K562 (cell line): Measurements from ENCODE around the gene SPATS2L. TPM values are rescaled to one million over a fixed set of nuclear protein-coding genes. Genes with fewer than 3 reads are reported as not detected.

ENCODE experiments used
- ATAC-seq: fragments of 200-7000 bp; cut with Tn5 transposase; 3 replicates; pipeline ENCODE4 v1.9.1; 2020; ENCODE audit warnings: moderate library complexity
- BruUV-seq: library from RNA; stranded (reverse); fragments of 400-500 nt; replicated peaks from 2 replicates; lab custom pipeline; 2021; lab: Mats Ljungman, UMichigan
- CTCF ChIA-PET: fragments of 300-600 bp; formaldehyde crosslinking; extraction: SDS; loops from one replicate; lab custom pipeline; 2021; ENCODE audit warnings: low intra/inter-chr PET ratio; lab: Yijun Ruan, JAX
- POLR2A ChIA-PET: fragments of 300-600, 350-650 bp; sonication (Branson Sonifier 250); formaldehyde crosslinking; extraction: SDS; loops from one replicate; lab custom pipeline; 2021; ENCODE audit warnings: antibody characterized with exemption, inconsistent platforms; lab: Yijun Ruan, JAX
- DNase-seq, 4 experiments: peaks; one replicate each; pipeline versions ENCODE4 v3.0.0 to v3.0.0-alpha.2; 2011 to 2018; ENCODE audit warnings: low spot score in 3 of 4, mixed read lengths in 3 of 4; ENCODE audit errors: extremely low read depth in 1 of 4
- FAIRE-seq: peaks from 2 replicates; lab custom pipeline; 2011; peaks lifted over from hg19 to GRCh38; lab: Jason Lieb, UNC
- H2AFZ ChIP-seq: 2 replicates; pipeline ENCODE4 v1.6.0; 2011; ENCODE audit warnings: low read depth, low read length, control low read depth, inconsistent platforms
- H3K27ac ChIP-seq: fragments of 200-600 bp; 3 replicates; pipeline ENCODE4 v1.8.0; 2011; ENCODE audit warnings: low read depth, mild to moderate bottlenecking, control low read depth, inconsistent platforms, low read length, moderate library complexity, mixed read lengths; ENCODE audit errors: extremely low read depth
- H3K27me3 ChIP-seq, 2 experiments: fragments of 300-600 bp in 1 of 2; 2 replicates in 1 of 2; 3 replicates in 1 of 2; pipeline versions ENCODE4 v1.6.0 to v1.8.0; 2011; ENCODE audit warnings: inconsistent platforms in 2 of 2, low read length in 2 of 2, mild to moderate bottlenecking in 1 of 2, mixed read lengths in 1 of 2, moderate library complexity in 1 of 2; ENCODE audit not compliant: control insufficient read depth in 2 of 2, insufficient read depth in 2 of 2
- H3K36me3 ChIP-seq: fragments of 300-600 bp; 3 replicates; pipeline ENCODE4 v1.8.0; 2011; ENCODE audit warnings: mild to moderate bottlenecking, low read length, inconsistent platforms; ENCODE audit not compliant: control insufficient read depth, insufficient read depth
- H3K4me1 ChIP-seq, 2 experiments: fragments of 200-600 bp in 1 of 2; replicated peaks in 1 of 2; 2 replicates in 1 of 2; 3 replicates in 1 of 2; pipeline versions ENCODE4 v1.5.1 to v1.8.0; 2011; ENCODE audit warnings: inconsistent platforms in 2 of 2, low read length in 2 of 2, mild to moderate bottlenecking in 1 of 2, mixed read lengths in 1 of 2, moderate library complexity in 1 of 2; ENCODE audit not compliant: control insufficient read depth in 2 of 2, insufficient read depth in 2 of 2
- H3K4me2 ChIP-seq: 2 replicates; pipeline ENCODE4 v1.6.1; 2011; ENCODE audit warnings: low read length, control low read depth, inconsistent platforms, mixed read lengths; ENCODE audit not compliant: insufficient read depth
- H3K4me3 ChIP-seq: fragments of 200-600 bp; sonication (generic), shearing (Covaris generic); 2 replicates; pipeline ENCODE4 v1.5.1; 2016; ENCODE audit warnings: control low read depth, inconsistent platforms
- H3K79me2 ChIP-seq: fragments of 200-600 bp; 3 replicates; pipeline ENCODE4 v1.8.0; 2011; ENCODE audit warnings: low read length, inconsistent platforms; ENCODE audit not compliant: control insufficient read depth, insufficient read depth
- H3K9ac ChIP-seq, 2 experiments: 2 replicates each; pipeline versions ENCODE4 v1.6.0 to v1.6.1; 2011; ENCODE audit warnings: low read depth in 2 of 2, low read length in 2 of 2, control low read depth in 1 of 2, inconsistent platforms in 1 of 2, mild to moderate bottlenecking in 1 of 2, mixed read lengths in 1 of 2; ENCODE audit not compliant: insufficient read depth in 1 of 2
- H3K9me1 ChIP-seq: one replicate; pipeline ENCODE4 v1.6.0; 2011; ENCODE audit warnings: inconsistent platforms, mild to moderate bottlenecking, low read length, moderate library complexity; ENCODE audit not compliant: control insufficient read depth, insufficient read depth
- H3K9me3 ChIP-seq: replicated peaks from 2 replicates; pipeline ENCODE4 v1.5.1; 2011; ENCODE audit warnings: low read depth, low read length, inconsistent platforms; ENCODE audit not compliant: control insufficient read depth, insufficient read depth
- H4K20me1 ChIP-seq: replicated peaks from 2 replicates; pipeline ENCODE4 v1.6.1; 2011; ENCODE audit warnings: low read length, inconsistent platforms, mixed read lengths; ENCODE audit not compliant: control insufficient read depth, insufficient read depth
- ARNT ChIP-seq, 2 experiments: fragments of 450-650 bp; IDR thresholded peaks; 2 replicates each; pipeline ENCODE4 v1.6.1; 2016; ENCODE audit warnings: mild to moderate bottlenecking in 1 of 2
- ATF4 ChIP-seq: fragments of 450-650 bp; formaldehyde crosslinking; IDR thresholded peaks from 2 replicates; pipeline ENCODE4 v1.4.0; 2022; ENCODE audit warnings: mild to moderate bottlenecking, moderate library complexity
- FIP1L1 ChIP-seq: fragments of 200-400 bp; formaldehyde crosslinking; IDR thresholded peaks from 2 replicates; pipeline ENCODE4 v1.6.1; 2018; ENCODE audit warnings: mild to moderate bottlenecking, low read depth, low read length; ENCODE audit not compliant: poor library complexity, severe bottlenecking
- FUS ChIP-seq: fragments of 200-400 bp; formaldehyde crosslinking; optimal IDR thresholded peaks from 2 replicates; pipeline ENCODE3; 2017; ENCODE audit warnings: low read depth, low read length
- PHF20 ChIP-seq: fragments of 450-650 bp; IDR thresholded peaks from 2 replicates; pipeline ENCODE4 v1.6.1; 2018; ENCODE audit not compliant: partially characterized antibody
- POLR2B ChIP-seq: fragments of 450-650 bp; IDR thresholded peaks from 2 replicates; pipeline ENCODE4 v1.6.1; 2018; ENCODE audit warnings: low read depth; ENCODE audit not compliant: partially characterized antibody
- PRPF4 ChIP-seq: fragments of 200-400 bp; formaldehyde crosslinking; IDR thresholded peaks from one replicate; pipeline ENCODE4 v1.6.1; 2017; ENCODE audit warnings: low read length, low read depth, mild to moderate bottlenecking; ENCODE audit not compliant: insufficient read depth, poor library complexity, severe bottlenecking
- RBBP5 ChIP-seq: fragments of 200-600 bp; sonication (generic); IDR thresholded peaks from 2 replicates; pipeline ENCODE4 v1.6.1; 2012; ENCODE audit warnings: borderline replicate concordance, mild to moderate bottlenecking, low read length, control low read depth, inconsistent platforms; ENCODE audit not compliant: insufficient read depth, poor library complexity, severe bottlenecking
- RBM17 ChIP-seq: fragments of 200-400 bp; formaldehyde crosslinking; IDR thresholded peaks from 2 replicates; pipeline ENCODE4 v1.6.1; 2017; ENCODE audit warnings: low read depth, mild to moderate bottlenecking, low read length, borderline replicate concordance
- TRIM25 ChIP-seq: fragments of 450-650 bp; IDR thresholded peaks from 2 replicates; pipeline ENCODE4 v1.7.0; 2016; ENCODE audit warnings: borderline replicate concordance
- ZFP30 ChIP-seq: fragments of 250-450 bp; sonication (Bioruptor Pico); IDR thresholded peaks from 2 replicates; pipeline ENCODE4 v1.8.0; 2022; ENCODE audit warnings: moderate library complexity, mild to moderate bottlenecking, inconsistent platforms, borderline replicate concordance
- ZFX ChIP-seq: sonication (generic); formaldehyde crosslinking; IDR thresholded peaks from 2 replicates; pipeline ENCODE4 v1.8.0; 2022; ENCODE audit warnings: mild to moderate bottlenecking, missing genetic modification reagents, moderate library complexity
- ZNF124 ChIP-seq: sonication (generic); formaldehyde crosslinking; IDR thresholded peaks from 2 replicates; pipeline ENCODE4 v1.8.1; 2022; ENCODE audit warnings: missing genetic modification reagents
- ZNF282 ChIP-seq: sonication (generic); formaldehyde crosslinking; IDR thresholded peaks from 2 replicates; pipeline ENCODE4 v1.8.1; 2023; ENCODE audit warnings: missing genetic modification reagents
- ZNF316 ChIP-seq: fragments of 450-650 bp; IDR thresholded peaks from 2 replicates; pipeline ENCODE4 v1.6.1; 2016
- ZNF79 ChIP-seq: fragments of 250-450 bp; sonication (Bioruptor Pico); IDR thresholded peaks from 2 replicates; pipeline ENCODE4 v1.4.0; 2020; ENCODE audit warnings: low read depth, mild to moderate bottlenecking, moderate library complexity
- WGBS: fragments of 100-300 bp; shearing (Covaris generic); methylation state at CpG from one replicate; pipeline ENCODE4 v1.1.6; 2016; ENCODE audit warnings: low coverage, mixed read lengths; ENCODE audit not compliant: insufficient coverage; ENCODE audit errors: missing lambda C conversion rate; 5-methylcytosine and 5-hydroxymethylcytosine counted together
- in situ Hi-C: fragments of 300-500 bp; cut with MboI; formaldehyde crosslinking; loops from 4 replicates; pipeline ENCODE4 v1.15.0; 2018; ENCODE audit warnings: inconsistent platforms, mixed read lengths
- intact Hi-C: fragments of 100-400 bp; cut with micrococcal nuclease; formaldehyde crosslinking; loops from 2 replicates; pipeline ENCODE4 v1.14.2; 2022
- polyA plus RNA-seq, 8 experiments: library from polyadenylated mRNA; depleted of rRNA in 4 of 8; stranded (reverse) in 5 of 8; unstranded in 3 of 8; fragments of >200 nt; fragmentation: Nextera tagmentation in 2 of 8; fragmentation: Illumina TruSeq in 1 of 8; extraction: Ambion mirVana in 2 of 8; extraction: Trizol in 1 of 8; gene quantifications; 2 replicates each; pipeline versions ENCODE4 v1.2.1 to v1.2.3, GENCODE V29; 2011 to 2014; ENCODE audit warnings: inconsistent platforms in 1 of 8, missing spikeins in 1 of 8
- total RNA-seq, 7 experiments: library from RNA; depleted of rRNA in 6 of 7; stranded (reverse); fragments of >200 nt in 6 of 7; fragmentation: Illumina TruSeq in 2 of 7; extraction: Trizol in 2 of 7; gene quantifications; 2 replicates each; pipeline versions ENCODE4 v1.2.1 to v1.2.3, GENCODE V29; 2011 to 2021; ENCODE audit warnings: low replicate concordance in 1 of 7
- TF ChIP-seq, protein P1 (sequence below): fragments of 450-650 bp; IDR thresholded peaks from 2 replicates; pipeline ENCODE4 v1.6.1; 2018; ENCODE audit not compliant: partially characterized antibody

The SPATS2L gene
- total and polyA plus RNA-seq, 9 of the 15 experiments (the other 6 are each of a cell fraction or from before 2014, with no cell fraction given) = 11.3 to 41.5 (median 24.9) TPM

DNA sequence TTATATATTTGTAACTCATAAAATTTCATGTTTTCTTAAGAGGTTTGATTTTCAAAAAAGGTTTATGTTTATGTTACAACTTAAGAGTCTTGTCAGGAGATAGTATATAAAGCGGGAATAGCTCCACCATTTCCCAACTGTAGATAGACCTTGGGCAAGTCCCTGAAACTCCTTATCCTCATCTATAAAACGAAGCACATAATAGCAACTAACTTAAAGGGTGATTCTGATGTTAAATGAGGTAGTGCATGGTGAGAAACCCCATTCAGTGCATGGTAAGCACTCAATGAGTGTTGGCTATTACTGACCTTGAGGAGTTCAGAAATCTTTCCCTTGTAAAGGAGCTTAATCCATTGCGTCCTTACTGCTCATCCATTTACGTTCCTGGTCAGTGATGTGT, 169.3 kb downstream of the SPATS2L start:
- H3K36me3 ChIP-seq = no peaks in the 10 kb centered on the region; the same call in 2 of the 3 replicates
- no peak overlapping the region for H3K4me3 ChIP-seq
- POLR2A ChIA-PET = no interaction called here
- ATAC-seq = no peak
- H3K9me1 ChIP-seq = no peaks in the 10 kb centered on the region
- in situ Hi-C loops = no loop called here
- CTCF ChIA-PET = no interaction called here
- H3K4me2 ChIP-seq = no peak overlapping the region
- no peaks in the 10 kb centered on the region for H3K79me2 ChIP-seq
- no peak overlapping the region for H2AFZ ChIP-seq
- WGBS = 74% methylated on average over 4 of the region's 4 CpGs
- no peak overlapping the region for H3K27ac ChIP-seq
- no peaks in the 10 kb centered on the region for H4K20me1 ChIP-seq
- peaks cover 0 to 4% of the 10 kb centered on the region in 2 experiments; a peak in 1 of 5 replicates for H3K4me1 ChIP-seq
- no peak overlapping the region for H3K9ac ChIP-seq
- no peak for FAIRE-seq
- DNase-seq = no peak
- TF ChIP-seq ATF4 (CRISPR knock-in tag) (no peak), POLR2B (no peak), PHF20 (no peak), ZNF79 (CRISPR knock-in tag) (no peak), ZFX (CRISPR knock-in tag) (no peak), TRIM25 (no peak), RBBP5 (no peak), ZNF282 (CRISPR knock-in tag) (no peak), FIP1L1 (no peak), ZFP30 (CRISPR knock-in tag) (no peak), FUS (no peak), ARNT (IDR thresholded peaks at IDR 0.05) (no peak), RBM17 (no peak), PRPF4 (no peak), ZNF316 (no peak), ZNF124 (no peak)
- TF ChIP-seq, protein P1, sequence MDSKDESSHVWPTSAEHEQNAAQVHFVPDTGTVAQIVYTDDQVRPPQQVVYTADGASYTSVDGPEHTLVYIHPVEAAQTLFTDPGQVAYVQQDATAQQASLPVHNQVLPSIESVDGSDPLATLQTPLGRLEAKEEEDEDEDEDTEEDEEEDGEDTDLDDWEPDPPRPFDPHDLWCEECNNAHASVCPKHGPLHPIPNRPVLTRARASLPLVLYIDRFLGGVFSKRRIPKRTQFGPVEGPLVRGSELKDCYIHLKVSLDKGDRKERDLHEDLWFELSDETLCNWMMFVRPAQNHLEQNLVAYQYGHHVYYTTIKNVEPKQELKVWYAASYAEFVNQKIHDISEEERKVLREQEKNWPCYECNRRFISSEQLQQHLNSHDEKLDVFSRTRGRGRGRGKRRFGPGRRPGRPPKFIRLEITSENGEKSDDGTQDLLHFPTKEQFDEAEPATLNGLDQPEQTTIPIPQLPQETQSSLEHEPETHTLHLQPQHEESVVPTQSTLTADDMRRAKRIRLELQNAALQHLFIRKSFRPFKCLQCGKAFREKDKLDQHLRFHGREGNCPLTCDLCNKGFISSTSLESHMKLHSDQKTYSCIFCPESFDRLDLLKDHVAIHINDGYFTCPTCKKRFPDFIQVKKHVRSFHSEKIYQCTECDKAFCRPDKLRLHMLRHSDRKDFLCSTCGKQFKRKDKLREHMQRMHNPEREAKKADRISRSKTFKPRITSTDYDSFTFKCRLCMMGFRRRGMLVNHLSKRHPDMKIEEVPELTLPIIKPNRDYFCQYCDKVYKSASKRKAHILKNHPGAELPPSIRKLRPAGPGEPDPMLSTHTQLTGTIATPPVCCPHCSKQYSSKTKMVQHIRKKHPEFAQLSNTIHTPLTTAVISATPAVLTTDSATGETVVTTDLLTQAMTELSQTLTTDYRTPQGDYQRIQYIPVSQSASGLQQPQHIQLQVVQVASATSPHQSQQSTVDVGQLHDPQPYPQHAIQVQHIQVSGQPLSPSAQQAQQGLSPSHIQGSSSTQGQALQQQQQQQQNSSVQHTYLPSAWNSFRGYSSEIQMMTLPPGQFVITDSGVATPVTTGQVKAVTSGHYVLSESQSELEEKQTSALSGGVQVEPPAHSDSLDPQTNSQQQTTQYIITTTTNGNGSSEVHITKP = no peak
- H3K9me3 ChIP-seq = no peaks in the 10 kb centered on the region
- H3K27me3 ChIP-seq = no peaks in the 10 kb centered on the region
- no TSS peak for BruUV-seq
- intact Hi-C loops = no loop called here
